ENCODE measurements around the gene WWC2. TPM values are rescaled to one million over a fixed set of nuclear protein-coding genes. Genes with fewer than 3 reads are reported as not detected.

The WWC2 gene
- total RNA-seq, 6 experiments from 2014 or later, result 86.3 to 114 (median 95.2) TPM

GRCh38 chr4:183241322-183241640 is 142.2 kb downstream of the WWC2 start:
- Mint-ChIP-seq H3K36me3 (ENCODE audit: low read depth) (peaks cover 30% of the 10 kb centered on the region), H3K27ac (peak overlapping the region; percentile 55; the same call in 1 of the 2 replicates), H3K4me1 (ENCODE audit: low read depth) (peaks cover 42% of the 10 kb centered on the region), H3K4me3 (no peak overlapping the region), H3K9me3 (no peaks in the 10 kb centered on the region), H3K27me3 (ENCODE audit: insufficient read depth) (peaks cover 4% of the 10 kb centered on the region; the same call in 1 of the 2 replicates)
- no peak for TF ChIP-seq CTCF (IDR thresholded peaks at IDR 0.05)
- DNase-seq, result peak; percentile 51

GRCh38 chr4:183241721-183242151 is 142.7 kb downstream of the WWC2 start:
- DNase-seq, result no peak
- Mint-ChIP-seq H3K4me3 (no peak overlapping the region), H3K36me3 (ENCODE audit: low read depth) (peaks cover 28% of the 10 kb centered on the region), H3K27me3 (ENCODE audit: insufficient read depth) (peaks cover 4% of the 10 kb centered on the region; the same call in 1 of the 2 replicates), H3K9me3 (no peaks in the 10 kb centered on the region), H3K27ac (peak overlapping the region; percentile 55; the same call in 1 of the 2 replicates), H3K4me1 (ENCODE audit: low read depth) (peaks cover 42% of the 10 kb centered on the region)
- TF ChIP-seq CTCF (IDR thresholded peaks at IDR 0.05), result no peak

GRCh38 chr4:183242291-183242690 is 143.2 kb downstream of the WWC2 start:
- Mint-ChIP-seq H3K4me3 (no peak overlapping the region), H3K9me3 (no peaks in the 10 kb centered on the region), H3K4me1 (ENCODE audit: low read depth) (peaks cover 42% of the 10 kb centered on the region), H3K27me3 (ENCODE audit: insufficient read depth) (peaks cover 4% of the 10 kb centered on the region; the same call in 1 of the 2 replicates), H3K27ac (no peak overlapping the region), H3K36me3 (ENCODE audit: low read depth) (peaks cover 29% of the 10 kb centered on the region)
- TF ChIP-seq CTCF (IDR thresholded peaks at IDR 0.05), result no peak
- no peak for DNase-seq

GRCh38 chr4:183244019-183244418 is 145.0 kb downstream of the WWC2 start:
- no peak for TF ChIP-seq CTCF (IDR thresholded peaks at IDR 0.05)
- Mint-ChIP-seq H3K36me3 (ENCODE audit: low read depth) (peaks cover 18% of the 10 kb centered on the region), H3K27me3 (ENCODE audit: insufficient read depth) (peaks cover 4% of the 10 kb centered on the region; the same call in 1 of the 2 replicates), H3K27ac (no peak overlapping the region), H3K4me1 (ENCODE audit: low read depth) (peaks cover 29% of the 10 kb centered on the region), H3K9me3 (no peaks in the 10 kb centered on the region), H3K4me3 (no peak overlapping the region)
- no peak for DNase-seq

GRCh38 chr4:183244506-183244905 is 145.4 kb downstream of the WWC2 start:
- peaks cover 27% of the 10 kb centered on the region for H3K4me1 Mint-ChIP-seq (ENCODE audit: low read depth)

More at GRCh38 chr4:183244506-183244905, 145.4 kb downstream of the WWC2 start:
- H3K36me3 Mint-ChIP-seq (ENCODE audit: low read depth), result peaks cover 18% of the 10 kb centered on the region
- no peak overlapping the region; the same call in 1 of the 2 replicates for H3K27ac Mint-ChIP-seq
- no peak for TF ChIP-seq CTCF (IDR thresholded peaks at IDR 0.05)
- no peak overlapping the region for H3K4me3 Mint-ChIP-seq
- H3K27me3 Mint-ChIP-seq (ENCODE audit: insufficient read depth), result peaks cover 2% of the 10 kb centered on the region; the same call in 1 of the 2 replicates
- H3K9me3 Mint-ChIP-seq, result no peaks in the 10 kb centered on the region
- no peak for DNase-seq

Data from HFFc6 (cell line).